ENCODE data around the gene SNX10.

DNA sequence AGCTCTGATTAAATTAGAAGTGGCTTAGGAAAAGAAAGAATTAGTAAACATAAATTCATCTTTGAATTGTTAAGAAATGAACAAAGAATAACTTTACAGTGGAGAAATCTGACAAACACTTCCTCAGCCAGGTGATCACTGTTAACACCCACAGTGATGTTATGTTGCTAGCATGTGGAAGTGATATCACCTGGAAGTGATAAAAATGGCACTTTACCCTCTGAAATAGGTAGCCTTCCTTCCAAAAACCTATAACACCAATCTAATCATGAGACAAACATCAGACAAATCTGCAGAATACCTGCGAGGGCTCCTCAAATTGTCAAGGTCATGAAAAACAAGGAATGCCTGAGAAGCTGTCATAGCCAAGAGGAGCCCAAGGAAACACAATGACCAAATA, 59.5 kb downstream of the SNX10 start:
- TF ChIP-seq CTCF (IDR thresholded peaks at IDR 0.05) (no peak), POLR2A (IDR thresholded peaks at IDR 0.05) (no peak), POLR2AphosphoS5 (IDR thresholded peaks at IDR 0.05; ENCODE audit: insufficient read depth in 1 of 2, low read depth in 1 of 2) (no peak)
